ENCODE results near the gene ANKS1B.
"Not testable (repeated sequence)": the region's sequence is repeated elsewhere in the genome, so short reads cannot be mapped to it uniquely, and the experiment has no call there.

ANKS1B gene

DNA sequence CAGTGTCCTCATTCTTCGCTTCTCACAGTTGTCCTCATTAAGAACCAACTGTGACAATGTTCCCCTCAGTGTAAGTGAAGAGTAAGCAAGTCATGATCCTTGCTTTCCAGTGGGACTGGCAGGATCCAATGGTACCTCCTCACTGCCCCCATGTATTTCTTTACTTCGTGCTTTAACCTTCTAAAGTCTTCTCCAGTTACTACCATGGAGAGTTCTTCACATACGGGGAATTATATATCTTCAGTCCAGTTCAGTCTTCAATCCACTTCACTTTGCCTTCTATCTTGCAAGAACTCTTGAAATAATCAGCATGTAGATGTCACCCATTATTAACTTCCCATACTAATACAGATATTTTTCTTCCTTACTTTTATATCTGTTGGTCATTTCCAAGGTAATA, 719.1 kb downstream of the ANKS1B start:
- DNase-seq (ENCODE audit: low read depth) = no peak

DNA sequence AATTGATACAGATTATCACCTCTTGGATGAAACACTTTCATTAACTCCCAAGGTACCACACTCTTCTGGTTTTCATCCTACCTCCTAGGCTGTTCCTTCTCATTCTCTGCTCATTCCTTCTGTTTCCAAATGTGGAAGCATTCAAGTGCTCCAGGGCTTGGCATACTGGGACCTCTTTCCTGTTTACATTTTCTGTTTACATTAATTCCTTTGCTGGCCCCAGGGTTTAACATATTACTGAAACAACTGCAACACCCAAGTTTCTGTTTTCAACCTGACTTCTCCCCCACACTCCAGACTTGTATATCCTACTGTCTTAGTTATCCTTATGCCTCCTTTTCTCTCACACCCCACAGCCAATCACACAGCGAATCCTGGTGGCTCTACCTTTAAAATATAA, 723.5 kb downstream of the ANKS1B start:
- DNase-seq (ENCODE audit: low read depth) = no peak

- no peak for DNase-seq (ENCODE audit: low read depth)
Measured at GRCh38 chr12:99260456-99260996, 724.2 kb downstream of the ANKS1B start.

- no peak for DNase-seq (ENCODE audit: low read depth)
Measured at GRCh38 chr12:99259040-99259934, 725.4 kb downstream of the ANKS1B start.

GRCh38 chr12:99257672-99258071, 727.1 kb downstream of the ANKS1B start:
- DNase-seq (ENCODE audit: low read depth) = no peak

- DNase-seq (ENCODE audit: low read depth) = no peak
Measured at GRCh38 chr12:99253068-99253467, 731.7 kb downstream of the ANKS1B start.

- no peak for DNase-seq (ENCODE audit: low read depth)
Measured at GRCh38 chr12:99250091-99250490, 734.6 kb downstream of the ANKS1B start.

DNA sequence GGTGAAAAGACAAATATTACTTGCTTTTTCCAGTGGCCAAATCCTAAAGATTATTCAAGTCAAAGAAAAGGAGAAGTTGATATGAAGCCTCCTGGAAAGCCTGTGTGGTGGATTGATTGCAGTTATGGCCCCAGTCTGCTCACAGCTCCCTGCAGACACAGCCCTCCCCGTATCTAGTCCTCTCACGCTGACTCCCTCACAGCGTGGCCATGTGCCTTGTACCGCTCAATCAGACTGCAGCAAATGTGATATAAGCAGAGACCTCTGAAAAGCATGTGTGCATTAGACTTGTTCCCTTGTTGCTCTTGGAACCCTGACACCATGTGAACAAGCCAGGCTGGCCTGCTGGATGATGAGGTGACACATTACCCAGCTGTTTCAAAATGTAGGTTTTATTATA, 735.2 kb downstream of the ANKS1B start:
- no peak for DNase-seq (ENCODE audit: low read depth)

- not testable (repeated sequence) for DNase-seq (ENCODE audit: low read depth)
Measured at GRCh38 chr12:99237907-99238538, 746.7 kb downstream of the ANKS1B start.

GRCh38 chr12:99235381-99235780, 749.4 kb downstream of the ANKS1B start:
- no peak for DNase-seq (ENCODE audit: low read depth)

GRCh38 chr12:99234702-99235101, 750.0 kb downstream of the ANKS1B start:
- DNase-seq (ENCODE audit: low read depth) = no peak

DNA sequence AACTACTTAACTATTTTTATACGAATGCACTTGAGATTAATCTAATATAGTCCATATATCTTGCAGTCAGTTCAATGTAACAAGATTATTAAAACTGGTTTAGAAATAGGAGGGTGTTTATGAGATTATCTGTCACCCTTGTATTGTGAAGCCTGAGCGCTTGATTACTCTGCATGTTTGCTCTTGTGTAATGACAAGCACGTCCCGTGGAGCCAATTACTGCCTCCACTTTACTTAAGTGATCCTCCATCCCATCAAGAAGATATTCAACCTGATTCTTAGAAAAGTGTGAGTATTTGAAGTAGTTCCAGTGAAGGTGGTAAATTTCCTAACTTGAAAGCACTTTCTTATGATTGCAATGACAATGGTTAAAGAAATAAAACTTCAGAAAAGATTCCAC, 752.4 kb downstream of the ANKS1B start:
- DNase-seq (ENCODE audit: low read depth) = no peak

GRCh38 chr12:99231031-99231430, 753.7 kb downstream of the ANKS1B start:
- DNase-seq (ENCODE audit: low read depth) = no peak

GRCh38 chr12:99224237-99224636, 760.5 kb downstream of the ANKS1B start:
- no peak for DNase-seq (ENCODE audit: low read depth)

- no peak for DNase-seq (ENCODE audit: low read depth)
Measured at GRCh38 chr12:99223579-99223978, 761.2 kb downstream of the ANKS1B start.

- DNase-seq (ENCODE audit: low read depth) = no peak
Measured at GRCh38 chr12:99213047-99213446, 771.7 kb downstream of the ANKS1B start.

DNA sequence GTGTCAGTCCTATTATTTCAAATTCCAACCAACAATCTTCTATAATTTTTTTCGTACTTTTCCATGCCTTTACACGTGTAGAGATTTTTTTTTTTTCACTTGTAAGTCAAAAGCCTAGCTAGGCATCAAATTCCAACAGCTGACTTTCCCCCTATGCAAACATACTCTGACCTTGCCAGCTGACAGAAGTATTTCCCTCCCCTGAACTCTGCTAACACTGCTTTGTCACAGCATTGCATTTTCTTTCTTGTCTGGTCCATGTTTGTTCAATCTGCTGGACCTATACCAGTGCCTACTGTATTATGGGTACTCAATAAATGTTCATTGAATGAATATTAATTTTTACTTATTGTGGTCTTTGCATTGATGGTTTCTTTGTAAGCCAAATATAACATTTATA, 772.5 kb downstream of the ANKS1B start:
- DNase-seq (ENCODE audit: low read depth) = no peak

DNA sequence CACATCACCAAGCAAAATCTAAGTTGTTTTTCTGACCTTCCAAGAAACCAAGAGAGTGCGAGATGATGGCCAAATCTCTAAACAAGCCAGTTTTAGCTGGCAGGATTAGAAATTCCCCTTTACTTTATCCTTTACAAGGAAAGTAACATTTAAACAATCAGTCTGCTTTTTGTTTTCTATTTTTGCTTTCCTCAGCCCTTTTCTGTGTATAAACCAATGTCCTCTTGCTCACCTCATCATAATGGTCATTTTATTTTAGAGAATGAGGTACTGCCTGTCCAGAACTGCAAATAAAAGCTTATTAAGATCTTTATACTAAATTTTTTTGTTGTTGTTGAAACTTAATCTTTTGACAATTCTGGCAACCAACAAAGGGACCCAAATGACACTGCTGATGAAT, 779.6 kb downstream of the ANKS1B start:
- no peak for DNase-seq (ENCODE audit: low read depth)

DNA sequence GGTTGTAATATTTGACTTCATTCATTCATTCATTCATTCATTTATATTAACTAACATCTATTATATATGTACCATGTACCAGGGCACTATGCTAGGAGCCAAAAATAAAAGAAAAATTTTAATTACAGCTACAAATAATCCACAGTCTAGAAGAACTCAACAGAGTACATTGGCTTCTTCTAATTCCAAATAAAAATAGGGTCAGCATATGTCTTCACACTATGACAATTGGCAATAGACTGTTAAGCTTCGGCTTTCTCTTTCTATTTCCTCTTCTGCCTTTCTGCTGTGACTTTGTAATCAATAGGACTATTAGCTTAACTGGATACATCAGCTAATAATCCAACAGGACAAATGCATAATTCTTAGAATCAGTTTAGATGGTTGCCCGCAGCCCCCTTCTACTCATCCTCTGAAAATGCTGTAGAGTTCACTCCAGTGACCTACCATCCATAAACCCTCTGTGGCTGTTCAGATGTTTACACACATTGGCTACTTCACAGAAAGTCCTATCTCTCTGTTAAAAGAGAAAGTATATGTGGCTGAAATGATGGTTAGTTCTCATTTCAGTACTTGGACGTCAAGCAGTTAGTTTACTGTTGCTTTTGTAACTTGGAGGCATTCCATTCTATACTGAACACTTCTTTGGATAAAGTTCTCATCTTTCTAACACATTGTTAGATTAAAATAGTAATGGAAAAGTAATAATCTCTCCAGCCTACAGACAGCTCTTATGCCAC, 782.7 kb downstream of the ANKS1B start:
- no peak for DNase-seq (ENCODE audit: low read depth)

GRCh38 chr12:99200711-99201384, 783.9 kb downstream of the ANKS1B start:
- DNase-seq (ENCODE audit: low read depth) = no peak

DNA sequence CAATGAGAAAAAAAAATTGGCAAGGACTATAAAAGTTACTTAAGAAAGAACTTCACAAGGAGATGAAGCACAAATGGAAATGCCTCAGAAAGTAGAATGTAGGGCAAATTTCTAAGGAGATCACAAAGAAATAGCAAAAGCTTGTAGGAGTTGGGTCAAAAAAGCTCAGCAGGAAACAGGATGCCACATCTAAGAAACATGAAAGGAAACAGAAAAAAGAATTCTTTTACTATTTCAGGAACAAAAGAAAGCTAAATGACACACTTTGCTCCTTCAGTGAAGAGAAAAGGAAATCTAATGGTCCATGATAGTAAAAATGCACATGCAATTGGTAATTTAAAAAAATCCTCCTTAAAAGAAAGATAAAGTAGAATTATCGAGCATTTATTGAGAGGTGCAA, 789.3 kb downstream of the ANKS1B start:
- DNase-seq (ENCODE audit: low read depth) = no peak

GRCh38 chr12:99192489-99192888, 792.2 kb downstream of the ANKS1B start:
- DNase-seq (ENCODE audit: low read depth) = no peak

Data from stromal cell of bone marrow (primary cell).